ENCODE results near the gene MYL5. TPM values are rescaled to one million over a fixed set of nuclear protein-coding genes. Genes with fewer than 3 reads are reported as not detected.

MYL5 gene
- total RNA-seq, 1 experiment from 2014 or later = 18.0 TPM

- Histone ChIP-seq H3K79me2 (ENCODE audit: insufficient read depth, low read length) (no peaks in the 10 kb centered on the region), H4K91ac (ENCODE audit: insufficient read length, low read depth, low read length) (no peak overlapping the region), H3K9me3 (ENCODE audit: control insufficient read depth, low read depth, low read length) (no peaks in the 10 kb centered on the region), H3K27me3 (ENCODE audit: insufficient read depth, low read length) (no peaks in the 10 kb centered on the region), H2AK5ac (ENCODE audit: insufficient read length, low read length) (no peak overlapping the region), H3K23me2 (ENCODE audit: insufficient read length, low read depth, low read length, poor library complexity, severe bottlenecking) (peaks cover 11% of the 10 kb centered on the region), H4K8ac (replicated peaks; ENCODE audit: insufficient read length, low read depth, low read length) (no peak overlapping the region), H3K4ac (ENCODE audit: low read depth, low read length) (no peak overlapping the region), H3K9ac (ENCODE audit: extremely low read depth, insufficient read length, low read length) (no peak overlapping the region), H2BK12ac (ENCODE audit: insufficient read length, low read depth, low read length) (no peak overlapping the region), H3T11ph (ENCODE audit: low read length) (no peak overlapping the region), H2BK120ac (ENCODE audit: low read depth, low read length, poor library complexity, severe bottlenecking) (no peak overlapping the region), H3K4me2 (ENCODE audit: insufficient read depth, insufficient read length, low read length) (no peak overlapping the region), H4K5ac (ENCODE audit: insufficient read length, low read depth, low read length) (no peak overlapping the region), H3K27ac (ENCODE audit: insufficient read length, low read depth, low read length) (no peak overlapping the region), H4K20me1 (ENCODE audit: control insufficient read depth, insufficient read depth, insufficient read length) (no peaks in the 10 kb centered on the region), H2BK15ac (ENCODE audit: low read depth, low read length) (no peak overlapping the region), H2BK20ac (ENCODE audit: low read depth, low read length, poor library complexity, severe bottlenecking) (no peak overlapping the region), H2AFZ (ENCODE audit: low read length) (no peak overlapping the region), H3K79me1 (ENCODE audit: insufficient read depth, low read depth, low read length, poor library complexity, severe bottlenecking) (no peaks in the 10 kb centered on the region), H3K14ac (ENCODE audit: insufficient read depth, low read length) (no peak overlapping the region), H3K23ac (ENCODE audit: insufficient read length, low read depth, low read length) (no peak overlapping the region), H2BK5ac (ENCODE audit: insufficient read length, low read length) (no peak overlapping the region), H3K4me1 (ENCODE audit: insufficient read depth, low read length) (no peaks in the 10 kb centered on the region), H3K18ac (ENCODE audit: insufficient read length, low read depth, low read length) (no peak overlapping the region), H3K56ac (ENCODE audit: insufficient read length, low read depth, low read length) (no peak overlapping the region)
- Mint-ChIP-seq H3K27ac (no peak overlapping the region), H3K27me3 (ENCODE audit: low read depth) (peaks cover 11% of the 10 kb centered on the region), H3K4me1 (peaks cover 2 to 20% of the 10 kb centered on the region in 2 experiments), H3K9me3 (no peaks in the 10 kb centered on the region), H3K4me3 (peak overlapping the region in 1 of 2 experiments; percentile 60; a peak in 2 of 5 replicates), H3K36me3 (ENCODE audit: insufficient read depth in 1 of 3, low read depth in 3 of 3) (no peaks in the 10 kb centered on the region; a peak in 2 of 7 replicates)
- no peak for DNase-seq
- no CpG with 5 or more reads among the region's 11 CpGs for WGBS (ENCODE audit: extremely low coverage, insufficient read length, low lambda C conversion rate)
- no peak for TF ChIP-seq CTCF (conservative IDR thresholded peaks at IDR 0.05)
Measured at GRCh38 chr4:679629-680028, 5.3 kb downstream of the MYL5 start.

Data from H9 (cell line).